ENCODE measurements around the gene PRKAG2.

Gene PRKAG2

DNA sequence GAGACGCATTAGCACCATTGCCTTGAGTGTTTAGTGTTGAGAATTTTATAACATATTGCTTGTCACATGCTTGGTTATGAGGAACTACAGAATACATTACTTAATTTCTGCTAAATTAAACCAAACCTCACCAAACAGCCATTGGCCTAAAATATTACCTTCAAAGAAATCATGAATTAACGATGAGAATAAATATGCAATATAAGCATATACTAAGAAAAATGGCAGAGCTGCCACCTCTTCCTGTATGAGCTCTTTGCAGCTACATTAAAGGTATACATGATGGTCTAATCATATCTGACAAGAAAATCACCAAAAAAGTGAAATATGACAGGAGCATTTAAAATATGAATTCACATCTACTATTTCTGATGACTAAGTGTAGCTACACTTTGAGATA lies 352.1 kb downstream of the PRKAG2 start:
- DNase-seq = no peak

GRCh38 chr7:151524331-151524730 lies 352.6 kb downstream of the PRKAG2 start:
- DNase-seq = no peak

DNA sequence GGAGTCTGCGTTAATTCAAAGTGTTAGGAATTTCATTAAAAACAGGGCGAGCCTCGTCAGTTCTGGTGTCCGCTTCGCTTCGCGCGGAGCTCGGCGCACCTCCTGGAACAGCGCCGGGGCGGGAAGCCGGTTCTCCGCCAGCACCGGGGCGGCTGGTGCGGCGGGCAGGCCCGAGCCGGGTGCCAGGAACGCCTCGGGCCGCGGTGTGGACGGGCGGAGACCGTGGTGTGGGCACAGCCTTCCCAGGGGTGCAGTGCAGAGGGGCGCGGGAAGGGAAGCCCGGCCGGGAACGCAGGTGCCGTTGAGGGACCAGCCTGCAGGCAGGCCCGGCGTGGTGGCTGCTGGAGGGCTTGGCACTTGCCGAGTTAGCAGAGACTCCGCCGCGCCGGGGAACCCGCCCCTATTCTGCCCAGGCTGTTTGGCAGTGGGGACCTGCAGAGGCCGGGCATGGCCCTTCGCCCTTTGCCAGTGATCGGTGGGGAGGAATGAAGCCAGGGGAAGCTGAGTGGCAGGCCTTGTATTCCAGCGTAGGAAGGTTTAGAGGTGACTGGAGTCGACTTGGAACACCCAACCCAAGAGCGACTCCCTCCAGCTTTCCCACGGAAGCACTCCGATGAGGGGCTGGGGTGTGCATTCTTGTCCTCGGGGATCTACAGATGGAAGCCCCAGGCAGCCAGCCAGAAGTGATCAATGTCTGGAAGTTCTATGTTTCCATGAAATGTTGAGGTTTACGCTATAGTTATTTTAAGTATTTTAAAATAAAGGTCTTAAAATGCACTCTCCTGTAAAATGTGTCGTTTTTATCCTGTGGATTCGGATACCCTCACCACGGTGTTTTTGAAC lies 356.3 kb downstream of the PRKAG2 start:
- DNase-seq = no peak

- DNase-seq = peak; percentile 99
Measured at GRCh38 chr7:151519765-151520418, 357.0 kb downstream of the PRKAG2 start, which contains the start of gene RHEB. RHEB (minus strand) TSS chr7:151519895; CDS start chr7:151519511, 384 bp downstream.

- peak; percentile 66 for DNase-seq
Measured at GRCh38 chr7:151518947-151519764, 357.8 kb downstream of the PRKAG2 start.

DNA sequence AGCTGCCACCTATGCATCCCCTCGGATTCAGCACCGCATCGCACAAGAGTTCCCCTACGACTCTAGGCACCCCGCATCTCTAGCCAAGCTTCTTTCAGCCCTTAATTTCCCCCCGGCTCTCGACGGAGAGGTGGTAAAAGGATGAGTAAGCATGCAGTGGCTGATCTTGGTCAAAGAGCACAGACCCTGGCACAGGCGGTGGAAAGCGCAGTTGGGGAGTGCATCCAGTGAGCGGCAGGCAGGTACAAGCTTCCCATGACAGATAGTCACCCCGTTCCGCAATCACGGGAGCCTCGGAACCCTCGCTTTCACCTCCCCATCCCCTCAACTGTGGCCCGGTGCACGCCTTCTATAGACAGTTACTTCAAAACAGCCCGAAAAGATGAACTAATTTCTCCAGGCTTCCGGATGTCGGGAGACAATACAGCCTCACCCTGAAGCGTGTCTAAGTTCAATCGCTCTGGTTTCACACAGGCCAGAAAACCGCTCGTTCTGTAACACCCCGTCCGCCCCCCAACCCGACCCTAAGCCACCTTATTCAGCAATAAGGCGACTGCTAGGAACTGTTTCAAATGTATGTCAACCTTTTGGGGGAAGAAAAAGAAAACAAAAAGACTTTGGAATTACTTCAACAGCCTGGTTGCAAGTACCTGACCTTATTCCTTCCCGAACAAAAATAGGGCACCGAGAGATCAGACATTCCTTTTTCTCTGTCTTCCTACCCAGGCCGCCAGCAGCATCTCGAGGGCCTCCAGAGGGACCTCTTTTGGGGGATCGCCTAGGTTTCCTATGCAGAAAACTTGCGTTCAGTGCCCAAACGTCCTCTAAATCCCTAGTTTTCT lies 358.6 kb downstream of the PRKAG2 start:
- peak; percentile 60 for DNase-seq

- DNase-seq = no peak
Measured at GRCh38 chr7:151517601-151518104, 359.3 kb downstream of the PRKAG2 start.

- no peak for DNase-seq
Measured at GRCh38 chr7:151515276-151515565, 361.7 kb downstream of the PRKAG2 start.

DNA sequence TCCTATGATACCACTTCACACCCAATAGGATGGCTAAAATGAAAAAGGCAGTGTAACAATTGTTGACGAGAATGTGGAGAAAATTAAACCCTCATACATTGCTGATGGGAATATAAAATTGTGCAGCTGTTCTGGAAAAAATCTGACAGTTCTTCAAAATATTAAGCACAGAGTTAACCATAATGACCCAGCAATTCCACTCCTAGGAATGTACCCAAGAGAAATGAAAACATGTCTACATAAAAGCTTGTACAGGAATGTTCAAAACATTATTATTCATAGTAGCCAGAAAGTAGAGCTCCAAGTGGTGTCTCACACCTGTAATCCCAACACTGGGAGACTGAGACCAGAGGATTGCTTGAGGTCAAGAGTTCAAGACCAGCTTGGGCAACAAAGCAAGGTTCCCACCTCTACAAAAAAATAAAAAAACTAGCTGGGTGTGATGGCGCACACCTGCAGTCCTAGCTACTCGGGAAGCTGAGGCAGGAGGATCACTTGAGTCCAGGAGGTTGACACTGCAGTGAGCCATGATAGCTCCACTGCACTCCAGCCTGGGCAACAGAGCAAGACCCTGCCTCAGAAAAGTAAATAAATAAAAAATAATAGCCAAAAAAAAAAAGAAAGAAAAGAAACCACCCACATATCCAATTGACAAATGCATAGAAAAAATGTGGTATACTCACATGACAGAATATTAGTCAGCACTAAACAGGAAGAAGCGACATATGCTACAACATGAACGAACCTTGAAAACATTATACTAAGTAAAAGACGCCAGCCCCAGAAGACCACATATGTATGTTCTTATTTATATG lies 362.2 kb downstream of the PRKAG2 start:
- no peak for DNase-seq

- no peak for DNase-seq
Measured at GRCh38 chr7:151513133-151513532, 363.8 kb downstream of the PRKAG2 start.

- no peak for DNase-seq
Measured at GRCh38 chr7:151512353-151512752, 364.6 kb downstream of the PRKAG2 start.

DNA sequence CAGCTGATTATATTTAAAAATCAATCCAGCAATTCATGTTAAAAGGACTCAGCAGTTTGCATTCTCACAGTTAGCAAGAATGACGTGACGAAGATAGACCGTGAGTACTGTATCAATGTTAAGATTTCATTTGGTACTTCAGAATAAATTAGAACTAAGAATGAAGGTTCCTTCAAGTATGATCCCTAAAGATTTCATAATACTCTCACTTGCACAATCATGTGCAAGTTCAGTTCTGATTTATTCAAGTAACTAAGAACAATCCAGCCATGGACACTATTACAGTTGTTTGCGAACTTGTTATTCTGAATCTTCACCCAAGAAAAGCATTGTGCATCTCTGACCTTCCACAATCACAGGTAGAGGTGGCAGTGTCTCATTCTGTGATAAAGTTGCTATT lies 365.0 kb downstream of the PRKAG2 start:
- no peak for DNase-seq

DNA sequence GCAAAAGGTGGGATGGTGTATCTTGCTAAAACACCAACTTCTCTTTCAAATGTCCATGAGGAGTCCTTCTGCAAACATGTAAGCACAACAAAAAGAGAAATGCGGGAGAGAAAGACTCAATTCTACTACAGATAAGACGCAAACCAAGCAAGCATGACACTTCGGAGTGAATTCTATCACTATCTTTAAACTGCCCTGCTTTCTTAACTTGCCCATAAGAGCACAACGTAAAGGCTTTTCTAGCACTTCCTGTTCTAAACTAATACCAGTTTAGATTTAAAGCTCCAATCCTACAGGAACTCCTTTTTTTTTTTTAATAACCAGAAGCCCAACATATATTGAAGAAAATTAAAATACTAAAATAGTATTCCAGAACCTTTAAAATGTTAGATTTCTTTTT lies 365.6 kb downstream of the PRKAG2 start:
- no peak for DNase-seq

DNA sequence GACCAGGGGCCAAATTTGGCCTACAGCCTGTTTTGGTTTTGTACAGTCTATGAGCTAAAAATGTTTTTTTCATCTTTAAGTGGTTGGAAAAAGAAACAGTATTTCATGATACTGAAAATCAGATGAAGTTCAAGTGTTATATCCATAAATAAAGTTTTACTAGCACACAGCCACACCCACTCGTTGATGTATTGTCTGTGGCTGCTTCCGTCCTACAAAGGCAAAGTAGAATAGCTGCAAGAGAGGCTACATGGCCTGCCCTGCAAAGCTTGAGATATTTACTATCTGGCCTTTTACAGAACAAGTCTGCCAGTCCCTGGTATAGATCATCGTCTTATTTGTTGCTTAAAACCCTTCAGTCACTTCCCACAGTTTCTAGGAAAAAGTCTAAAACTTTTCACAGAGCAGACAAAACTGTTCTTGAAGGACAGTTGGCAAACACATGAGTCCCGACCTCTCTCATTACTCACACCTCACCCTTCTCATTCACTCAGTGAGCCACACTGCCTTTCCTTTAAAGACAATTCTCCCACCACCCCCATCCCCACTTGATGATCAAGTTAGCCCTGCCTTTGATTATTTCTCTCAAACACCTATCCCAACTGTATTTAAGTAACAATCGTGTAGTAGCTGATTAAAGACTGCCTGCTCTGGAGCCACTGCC lies 367.1 kb downstream of the PRKAG2 start:
- DNase-seq = no peak

- DNase-seq = no peak
Measured at GRCh38 chr7:151508991-151509390, 367.9 kb downstream of the PRKAG2 start.

DNA sequence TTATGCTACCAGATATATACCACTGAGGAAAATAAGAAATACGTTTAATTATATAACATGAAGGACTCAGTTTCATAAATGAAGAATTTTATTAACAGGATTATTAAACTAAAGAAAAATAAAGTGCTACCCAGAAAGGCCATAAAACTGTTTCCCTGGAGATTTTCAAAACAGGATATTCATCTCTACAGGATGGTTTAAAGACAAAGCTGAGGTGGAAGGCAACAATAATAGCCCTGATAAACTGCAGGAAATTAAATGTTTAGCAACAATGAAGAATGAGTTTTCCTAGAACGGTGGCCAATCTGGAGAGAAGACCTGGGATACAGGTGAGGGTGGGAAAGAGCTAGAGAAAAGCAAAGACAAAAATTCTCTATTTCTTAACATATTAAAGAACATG lies 369.1 kb downstream of the PRKAG2 start:
- DNase-seq = no peak

DNA sequence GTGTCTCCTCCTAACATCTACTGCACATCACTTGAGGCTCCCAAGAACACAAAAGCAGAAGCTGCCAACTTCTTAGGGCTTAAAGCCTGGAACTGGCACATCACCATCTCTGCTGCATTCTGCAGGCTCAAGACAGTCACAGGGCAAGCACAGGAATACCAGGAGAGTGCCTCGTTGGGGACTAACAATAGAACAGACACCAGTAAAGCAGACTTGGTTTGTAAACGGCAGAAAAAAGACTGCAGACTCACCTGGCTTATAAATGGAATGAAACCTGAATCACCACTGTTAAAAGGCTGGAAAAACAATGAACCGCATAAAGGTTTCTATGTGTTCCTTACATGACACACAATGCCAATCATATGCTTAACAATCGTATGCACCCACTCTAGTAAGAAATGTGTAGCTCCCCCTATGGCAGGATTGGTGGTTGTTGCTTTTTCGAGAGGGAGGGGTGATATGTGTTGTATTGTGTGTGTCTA lies 370.0 kb downstream of the PRKAG2 start:
- no peak for DNase-seq
